Neutrophil (primary cell): ENCODE data around the gene PDE1C.

Experiments used
- H3K27ac ChIP-seq: fragments of 200-600 bp; sonication (generic); 2 replicates; pipeline ENCODE4 v1.5.1; 2016; ENCODE audit warnings: mild to moderate bottlenecking, moderate library complexity
- H3K27me3 ChIP-seq: fragments of 200-600 bp; sonication (generic); 2 replicates; pipeline ENCODE4 v1.6.0; 2016; ENCODE audit warnings: mild to moderate bottlenecking
- H3K36me3 ChIP-seq: fragments of 200-600 bp; sonication (generic); 2 replicates; pipeline ENCODE4 v1.5.1; 2017
- H3K4me1 ChIP-seq, 2 experiments: fragments of 200-600 bp in 1 of 2; sonication (generic) in 1 of 2; 1 replicate in 1 of 2; 2 replicates in 1 of 2; pipeline versions ENCODE4 v1.5.1 to v1.6.1; 2013 to 2016; ENCODE audit warnings: low read depth in 1 of 2, low read length in 1 of 2, mild to moderate bottlenecking in 1 of 2, moderate library complexity in 1 of 2; ENCODE audit not compliant: control insufficient read depth in 1 of 2, insufficient read depth in 1 of 2
- H3K4me3 ChIP-seq, 2 experiments: fragments of 200-600 bp in 1 of 2; sonication (generic) in 1 of 2; 1 replicate in 1 of 2; 2 replicates in 1 of 2; pipeline ENCODE4 v1.5.1; 2013 to 2016; ENCODE audit warnings: low read depth in 1 of 2, low read length in 1 of 2, mild to moderate bottlenecking in 1 of 2, moderate library complexity in 1 of 2
- H3K9me3 ChIP-seq: fragments of 200-600 bp; sonication (generic); 2 replicates; pipeline ENCODE4 v1.5.1; 2016
- CTCF ChIP-seq: fragments of 200-600 bp; sonication (generic); IDR thresholded peaks from 2 replicates; pipeline ENCODE4 v1.5.1; 2016; ENCODE audit warnings: antibody characterized with exemption

Gene PDE1C

DNA sequence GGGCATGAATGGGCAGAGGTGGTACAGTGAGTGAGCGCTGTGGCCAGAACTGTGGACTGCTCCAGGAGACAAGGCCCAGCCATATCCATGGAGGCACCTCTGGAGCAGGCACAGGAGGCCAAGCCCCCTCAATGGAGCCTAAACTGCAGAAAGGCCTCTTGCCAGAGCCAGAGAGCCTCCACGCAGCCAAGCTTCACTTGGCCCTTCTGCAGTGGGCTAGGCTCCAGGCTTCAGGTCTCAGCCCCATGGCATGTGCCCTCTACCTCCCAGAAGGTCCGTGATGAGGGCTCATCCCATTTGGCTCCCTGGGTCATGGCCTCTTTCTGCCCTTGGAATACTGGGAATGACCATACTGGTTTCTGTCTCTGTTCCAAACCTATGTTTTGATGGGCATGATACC lies 8.9 kb downstream of the PDE1C start:
- Histone ChIP-seq H3K9me3 (no peaks in the 10 kb centered on the region), H3K4me1 (no peaks in the 10 kb centered on the region), H3K27ac (no peak overlapping the region)

DNA sequence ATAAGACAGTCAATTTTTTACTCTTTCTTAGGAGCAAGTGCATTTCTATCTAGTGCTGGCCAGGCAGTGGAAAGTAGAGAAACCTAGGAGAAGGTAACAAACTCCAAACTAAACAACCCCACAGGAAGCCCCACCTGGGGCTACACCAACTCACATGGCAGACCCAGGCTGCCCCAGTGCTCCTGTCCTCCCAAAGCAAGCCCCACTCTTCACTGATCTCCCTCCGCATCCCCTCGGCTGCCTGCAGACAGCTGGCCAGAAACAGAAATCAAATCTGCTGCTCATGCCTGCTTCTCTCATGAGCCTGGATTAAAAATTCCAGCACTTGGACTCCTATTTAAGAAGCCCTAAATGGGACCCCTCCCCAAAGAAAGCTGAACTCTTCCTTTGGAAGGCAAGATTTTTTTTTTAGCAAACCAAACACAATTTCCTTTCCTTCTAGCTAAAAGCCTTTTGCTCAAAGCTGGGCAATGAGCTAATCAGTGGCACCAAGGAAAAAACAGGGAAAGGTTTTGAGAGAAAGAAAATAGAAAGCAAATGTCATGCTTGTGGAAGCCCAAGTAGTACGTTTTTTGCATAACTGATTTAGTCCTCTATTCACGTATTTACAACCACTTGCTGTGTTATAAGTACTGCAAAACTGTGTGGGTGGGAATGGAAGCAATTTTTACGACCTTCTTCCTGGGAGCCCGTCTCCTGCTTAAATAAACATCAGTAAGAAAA lies 10.8 kb downstream of the PDE1C start:
- no peak for TF ChIP-seq CTCF
- Histone ChIP-seq H3K27me3 (no peaks in the 10 kb centered on the region), H3K27ac (no peak overlapping the region), H3K4me3 (no peak overlapping the region), H3K4me1 (no peaks in the 10 kb centered on the region), H3K36me3 (no peaks in the 10 kb centered on the region), H3K9me3 (no peaks in the 10 kb centered on the region)

More for the DNA sequence above, 8.9 kb downstream of the PDE1C start:
- Histone ChIP-seq H3K27me3 (peaks cover 14% of the 10 kb centered on the region), H3K4me3 (no peak overlapping the region), H3K36me3 (no peaks in the 10 kb centered on the region)
- TF ChIP-seq CTCF: no peak

DNA sequence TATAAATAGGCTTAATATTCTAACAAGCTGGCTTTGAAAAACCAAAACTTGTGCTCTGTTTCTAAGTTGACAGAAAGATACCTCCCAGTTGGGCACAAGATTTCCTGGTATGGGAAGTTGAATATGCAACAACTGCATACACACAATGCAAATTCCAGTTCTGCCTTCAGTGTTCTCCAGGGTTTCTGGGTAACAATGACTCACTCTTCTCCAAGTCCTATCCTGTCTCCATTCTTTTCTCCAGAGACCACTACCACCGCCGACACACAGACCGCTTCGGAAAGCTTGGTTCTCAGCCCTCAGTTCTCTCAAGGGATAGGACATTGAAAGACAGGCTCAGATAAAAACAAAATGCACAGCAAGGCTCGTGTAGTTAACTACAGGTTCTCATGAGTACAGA lies 12.2 kb downstream of the PDE1C start:
- Histone ChIP-seq H3K36me3 (no peaks in the 10 kb centered on the region), H3K27me3 (no peaks in the 10 kb centered on the region), H3K4me3 (no peak overlapping the region), H3K9me3 (no peaks in the 10 kb centered on the region), H3K4me1 (no peaks in the 10 kb centered on the region), H3K27ac (no peak overlapping the region)
- no peak for TF ChIP-seq CTCF

DNA sequence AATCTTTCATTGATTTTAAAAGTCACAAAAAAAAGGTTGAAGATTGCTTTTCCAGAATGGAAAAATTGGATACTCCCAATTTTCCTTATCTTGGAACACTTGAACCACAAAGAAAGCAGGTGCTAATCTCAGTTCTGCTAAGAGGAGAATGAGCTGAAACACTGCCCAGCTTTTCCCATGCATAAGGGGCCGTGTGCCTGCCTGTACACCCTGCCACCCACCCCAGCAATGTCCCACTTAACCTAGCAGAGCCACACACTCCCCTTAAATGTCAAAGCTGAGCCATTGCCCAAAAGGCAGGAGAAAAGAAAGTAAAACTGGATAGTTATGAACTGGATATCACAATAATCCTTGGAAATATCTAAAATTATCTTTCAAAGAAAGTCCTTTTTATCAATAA lies 13.4 kb downstream of the PDE1C start:
- Histone ChIP-seq H3K27ac (no peak overlapping the region), H3K4me3 (no peak overlapping the region), H3K36me3 (no peaks in the 10 kb centered on the region), H3K4me1 (no peaks in the 10 kb centered on the region), H3K9me3 (no peaks in the 10 kb centered on the region), H3K27me3 (no peaks in the 10 kb centered on the region)
- TF ChIP-seq CTCF: no peak

- Histone ChIP-seq H3K27ac (no peak overlapping the region), H3K9me3 (no peaks in the 10 kb centered on the region), H3K27me3 (no peaks in the 10 kb centered on the region), H3K4me1 (no peaks in the 10 kb centered on the region), H3K36me3 (no peaks in the 10 kb centered on the region), H3K4me3 (no peak overlapping the region)
- TF ChIP-seq CTCF: no peak
Observed at GRCh38 chr7:32053204-32053603, 17.0 kb downstream of the PDE1C start.
